Ishikawa (cell line): ENCODE results near the gene ZIC5.

Source experiments
- CEBPB ChIP-seq: IDR thresholded peaks from 2 replicates; pipeline ENCODE4 v1.6.1; 2012
- CREB1 ChIP-seq: IDR thresholded peaks from 2 replicates; pipeline ENCODE4 v1.6.1; 2012; ENCODE audit warnings: low read depth
- EGR1 ChIP-seq: IDR thresholded peaks from 2 replicates; pipeline ENCODE4 v1.6.1; 2012
- EP300 ChIP-seq: IDR thresholded peaks from 2 replicates; pipeline ENCODE4 v1.6.1; 2012; ENCODE audit warnings: borderline replicate concordance
- FOXM1 ChIP-seq: IDR thresholded peaks from 2 replicates; pipeline ENCODE4 v1.6.1; 2012; ENCODE audit warnings: low read depth, borderline replicate concordance
- MAX ChIP-seq: IDR thresholded peaks from 2 replicates; pipeline ENCODE4 v1.6.1; 2012
- NFIC ChIP-seq: IDR thresholded peaks from 2 replicates; pipeline ENCODE4 v1.6.1; 2012
- RAD21 ChIP-seq: IDR thresholded peaks from 2 replicates; pipeline ENCODE4 v1.6.1; 2012; ENCODE audit warnings: low read depth
- REST ChIP-seq: IDR thresholded peaks from 2 replicates; pipeline ENCODE4 v1.6.1; 2012; ENCODE audit warnings: low read depth, mild to moderate bottlenecking
- TAF1 ChIP-seq: IDR thresholded peaks from 2 replicates; pipeline ENCODE4 v1.6.1; 2012; ENCODE audit warnings: low read depth, mild to moderate bottlenecking
- TCF12 ChIP-seq: IDR thresholded peaks from 2 replicates; pipeline ENCODE4 v1.6.1; 2012; ENCODE audit warnings: low read depth
- TEAD4 ChIP-seq: IDR thresholded peaks from 2 replicates; pipeline ENCODE4 v1.6.1; 2012
- USF1 ChIP-seq: IDR thresholded peaks from 2 replicates; pipeline ENCODE4 v1.6.1; 2012
- YY1 ChIP-seq: IDR thresholded peaks from 2 replicates; pipeline ENCODE4 v1.6.1; 2012; ENCODE audit warnings: low read depth
- ZBTB7A ChIP-seq: IDR thresholded peaks from 2 replicates; pipeline ENCODE4 v1.6.1; 2012; ENCODE audit warnings: low read depth

Gene ZIC5

GRCh38 chr13:99926014-99926731 is 45.4 kb downstream of the ZIC5 start:
- TF ChIP-seq CREB1 (no peak), CEBPB (no peak), MAX (peak; percentile 92), TAF1 (no peak), USF1 (0 out of 2 replicates have a peak, but pooled peaks have one; percentile 16)

- TF ChIP-seq CREB1 (no peak), TCF12 (no peak), TAF1 (no peak), MAX (no peak), FOXM1 (no peak), RAD21 (no peak), ZBTB7A (no peak), REST (no peak), CEBPB (no peak), YY1 (no peak)
These were observed 47.5 kb downstream of the ZIC5 start for GRCh38 chr13:99923877-99924582.

GRCh38 chr13:99922631-99923404 is 48.7 kb downstream of the ZIC5 start:
- TF ChIP-seq EP300 (peak; percentile 28; the same call in 1 of the 2 replicates), CEBPB (no peak), EGR1 (0 out of 2 replicates have a peak, but pooled peaks have one; percentile 29), TEAD4 (peak; percentile 59; the same call in 1 of the 2 replicates), FOXM1 (no peak), MAX (peak; percentile 44; the same call in 1 of the 2 replicates), NFIC (peak; percentile 91), CREB1 (no peak), TCF12 (0 out of 2 replicates have a peak, but pooled peaks have one; percentile 30), YY1 (no peak), ZBTB7A (no peak), RAD21 (no peak)

- TF ChIP-seq MAX: no peak
- TF ChIP-seq YY1: no peak
- TF ChIP-seq NFIC: peak; percentile 51; the same call in 1 of the 2 replicates
- TF ChIP-seq EP300: peak; percentile 62; the same call in 1 of the 2 replicates
- TF ChIP-seq TEAD4: peak; percentile 24
These were observed 52.4 kb downstream of the ZIC5 start for GRCh38 chr13:99919132-99919531.

GRCh38 chr13:99916366-99917103 is 55.0 kb downstream of the ZIC5 start:
- TF ChIP-seq USF1 (no peak), RAD21 (peak; percentile 92), CEBPB (peak; percentile 44; the same call in 1 of the 2 replicates), NFIC (no peak), TAF1 (no peak)

- TF ChIP-seq TAF1: no peak
- TF ChIP-seq YY1: no peak
- no peak for TF ChIP-seq CEBPB
- no peak for TF ChIP-seq ZBTB7A
- no peak for TF ChIP-seq EGR1
- TF ChIP-seq USF1: no peak
- TF ChIP-seq CREB1: no peak
- no peak for TF ChIP-seq TEAD4
- TF ChIP-seq EP300: no peak
- no peak for TF ChIP-seq MAX
- TF ChIP-seq FOXM1: no peak
- TF ChIP-seq TCF12: no peak
These were observed 58.4 kb downstream of the ZIC5 start for GRCh38 chr13:99913167-99913566.
